HG03571 (cell line): Measurements from ENCODE around the gene RPS6KA2.

ENCODE experiments used
- ATAC-seq: cut with Tn5 transposase; IDR thresholded peaks from one replicate; pipeline ENCODE4 v1.9.1; 2021; ENCODE audit not compliant: unreplicated experiment

Gene RPS6KA2

DNA sequence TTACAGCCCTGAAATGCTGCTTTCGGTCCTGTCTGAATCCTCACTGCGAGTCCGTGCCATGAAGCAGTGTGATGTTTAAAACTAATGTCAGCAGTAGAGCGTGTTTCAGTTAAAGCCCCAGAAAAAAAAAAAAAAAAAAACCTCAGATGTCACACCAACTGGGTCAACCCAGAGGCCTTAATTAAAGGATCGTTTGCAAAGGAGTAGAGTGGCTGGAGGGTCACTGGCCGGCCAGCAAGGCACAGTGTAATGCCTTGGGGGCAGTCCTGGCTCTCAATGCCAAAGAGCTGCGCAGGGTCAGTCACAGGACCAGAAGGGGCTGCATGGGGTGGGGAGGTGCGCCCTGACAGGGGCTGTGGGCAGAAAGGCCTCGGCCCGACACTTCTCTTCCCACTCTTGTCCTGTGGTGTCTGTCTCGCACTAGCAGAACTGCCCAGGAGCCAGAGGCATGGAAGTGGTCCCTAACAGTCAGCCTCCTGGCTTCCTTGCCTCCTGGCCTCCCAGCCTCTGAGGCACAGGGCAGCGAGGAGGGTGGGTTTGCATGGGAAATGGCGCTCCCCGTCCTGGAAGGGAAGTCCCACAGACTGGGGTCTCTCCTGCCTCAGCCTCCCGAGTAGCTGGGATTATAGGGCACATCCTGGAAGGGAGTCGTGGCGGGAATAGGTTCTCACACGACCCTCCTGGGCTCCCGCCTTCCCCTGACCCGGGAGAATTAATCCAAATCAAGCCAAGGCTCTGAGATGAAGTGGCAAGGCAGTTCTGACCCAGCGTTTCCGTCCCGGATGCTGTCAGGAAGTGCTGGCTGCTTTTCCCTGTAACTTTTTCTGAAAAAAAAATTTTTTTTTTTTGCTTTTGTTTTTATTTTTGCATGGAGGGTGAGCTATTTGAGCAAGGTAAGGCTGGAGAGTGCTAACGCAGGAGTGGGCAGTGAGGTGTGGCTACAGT lies 190.6 kb downstream of the RPS6KA2 start:
- ATAC-seq, result no peak

DNA sequence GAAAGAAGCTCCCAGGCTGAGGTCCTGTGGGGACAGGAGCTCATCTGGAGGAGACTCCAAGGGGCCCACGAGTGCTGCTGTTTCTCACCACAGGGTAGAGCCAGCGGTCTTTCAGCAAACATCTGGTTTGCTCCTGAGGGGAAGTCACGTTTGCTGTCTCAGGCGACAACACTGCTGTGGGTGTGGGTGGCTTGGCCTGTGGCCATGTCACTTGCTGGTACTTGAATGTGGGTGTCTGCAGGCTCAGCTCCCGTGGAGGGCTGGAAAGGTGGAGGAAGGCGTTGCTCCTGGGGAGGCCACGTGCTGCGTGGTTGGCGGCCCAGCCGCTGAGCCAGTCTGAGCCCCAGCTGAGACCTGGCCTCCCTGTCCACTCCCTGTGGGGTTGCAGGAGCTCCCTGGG lies 191.5 kb downstream of the RPS6KA2 start:
- ATAC-seq, result no peak

DNA sequence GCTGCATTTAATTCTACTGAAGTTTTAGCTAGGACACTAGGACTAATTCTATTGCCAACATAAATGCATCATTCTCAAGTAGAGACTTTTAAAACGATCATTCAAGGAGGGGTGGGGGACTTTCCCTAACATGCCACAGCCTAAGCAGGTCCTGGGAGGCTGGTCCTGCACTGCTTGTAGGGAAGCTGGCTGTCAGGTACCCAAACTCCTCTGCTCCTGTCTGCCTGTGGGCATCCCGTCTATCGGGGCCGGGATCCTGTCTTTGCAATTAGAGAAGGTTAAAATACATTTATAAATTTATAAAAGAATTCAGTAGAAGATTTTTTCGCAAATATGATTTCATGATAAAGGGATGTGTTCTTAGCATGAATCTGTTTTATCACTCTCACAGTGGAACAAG lies 192.7 kb downstream of the RPS6KA2 start:
- no peak for ATAC-seq

DNA sequence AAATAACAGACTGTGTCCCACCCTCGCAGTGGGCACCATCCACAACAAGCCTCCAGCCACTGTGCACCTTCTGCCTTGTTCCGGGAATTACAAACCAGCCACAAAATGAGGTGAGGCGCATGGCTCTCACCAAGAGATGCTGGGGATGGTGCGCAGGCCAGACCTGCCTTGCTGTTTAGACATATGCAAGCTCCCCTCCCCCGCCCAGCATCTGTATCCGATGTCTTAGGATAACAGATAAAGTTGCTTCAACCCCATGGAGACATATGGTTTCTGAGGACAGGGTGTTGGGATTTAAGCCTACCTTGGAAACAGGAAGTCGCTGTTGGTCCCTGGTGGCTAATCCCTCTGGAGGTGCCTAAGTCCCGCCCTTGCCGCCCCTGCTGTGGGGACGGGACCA lies 194.0 kb downstream of the RPS6KA2 start:
- no peak for ATAC-seq

DNA sequence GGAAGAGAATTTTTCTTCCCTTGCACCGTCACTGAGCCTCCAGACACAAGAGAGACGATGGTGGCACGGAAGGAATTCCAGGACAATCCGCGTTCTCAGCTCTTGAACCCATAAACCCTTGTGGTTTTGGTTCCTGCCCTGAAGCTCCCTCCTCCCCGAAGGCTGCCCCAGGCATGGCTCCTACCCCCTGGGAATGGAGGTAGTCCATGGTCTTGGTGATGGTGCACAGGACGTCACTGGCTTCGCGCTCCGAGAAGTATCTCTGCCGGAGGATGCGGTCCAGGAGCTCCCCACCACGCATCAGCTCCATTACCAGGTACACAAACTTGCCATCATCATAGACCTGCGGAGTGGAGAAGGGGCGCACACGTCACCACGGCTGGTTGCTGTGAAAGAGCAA lies 196.8 kb downstream of the RPS6KA2 start:
- ATAC-seq, result no peak

DNA sequence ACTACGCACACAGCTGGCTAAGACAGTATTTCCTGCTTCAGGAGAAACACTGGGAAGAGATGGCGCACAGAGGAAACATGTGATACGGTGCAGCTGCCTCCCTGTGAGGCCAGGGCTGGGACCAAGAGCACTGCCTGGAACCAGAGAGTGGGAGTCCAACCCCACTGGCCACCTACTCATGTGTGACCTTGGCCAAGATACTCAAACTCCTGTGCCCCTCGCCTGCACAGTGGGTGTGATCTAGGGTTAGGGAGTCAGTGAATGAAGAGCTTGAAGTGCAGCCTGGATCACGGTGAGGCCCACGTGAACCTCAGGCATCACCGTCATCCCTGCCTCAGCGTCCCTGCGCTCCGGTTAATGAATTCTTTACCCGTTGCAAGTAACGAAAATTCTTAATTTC lies 202.6 kb downstream of the RPS6KA2 start:
- no peak for ATAC-seq

DNA sequence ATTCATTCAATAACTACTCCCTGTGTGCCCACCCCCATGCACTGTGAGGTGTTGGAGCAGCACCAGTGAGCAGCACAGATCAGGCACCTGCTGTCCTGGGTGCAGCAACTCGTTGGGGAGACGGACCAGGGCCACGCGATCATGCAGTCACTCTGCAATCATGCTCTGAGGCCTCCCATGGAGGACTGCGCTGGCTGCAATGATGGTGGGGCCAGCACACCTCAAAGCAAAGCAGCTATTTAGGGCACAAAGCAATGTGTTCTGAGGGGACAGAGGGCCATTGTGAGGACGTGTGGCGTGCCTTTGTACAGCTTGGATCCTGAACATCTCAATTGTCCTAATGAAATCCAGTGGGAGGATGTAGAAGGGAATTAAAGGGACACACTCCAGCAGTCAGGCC lies 203.3 kb downstream of the RPS6KA2 start:
- no peak for ATAC-seq

DNA sequence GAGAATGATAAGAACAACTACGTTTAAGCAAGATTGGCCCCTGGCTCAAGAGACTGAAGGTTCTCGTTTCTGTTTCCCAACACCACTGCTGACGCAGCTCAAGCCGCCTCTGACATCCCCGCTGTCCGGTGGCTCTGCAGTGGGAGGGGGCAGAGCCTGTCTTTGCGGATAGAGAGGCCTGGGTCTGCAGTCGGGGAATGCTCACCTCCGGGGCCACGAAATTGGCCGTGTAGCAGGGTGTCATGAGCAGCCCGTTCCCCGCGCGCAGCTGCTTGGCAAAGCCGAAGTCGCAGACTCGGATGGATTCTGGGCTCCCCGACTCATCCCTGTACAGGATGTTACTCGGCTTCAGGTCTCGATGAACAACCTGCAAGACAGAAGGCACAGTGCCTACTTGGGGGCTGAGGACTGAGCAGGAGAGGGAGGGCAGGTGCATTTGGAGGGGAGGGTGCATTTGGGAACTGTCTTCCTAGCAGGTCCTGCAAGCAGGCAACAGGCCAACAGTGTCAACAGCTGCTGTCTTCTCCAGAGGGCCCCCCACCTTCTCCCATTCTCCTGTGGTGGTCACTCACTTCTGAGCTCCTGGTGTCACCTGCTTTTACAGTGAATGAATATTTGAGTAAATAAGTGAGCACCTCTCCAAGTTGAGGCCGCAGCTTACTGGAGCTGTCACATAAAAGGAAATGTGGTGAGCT lies 203.9 kb downstream of the RPS6KA2 start:
- ATAC-seq, result no peak

DNA sequence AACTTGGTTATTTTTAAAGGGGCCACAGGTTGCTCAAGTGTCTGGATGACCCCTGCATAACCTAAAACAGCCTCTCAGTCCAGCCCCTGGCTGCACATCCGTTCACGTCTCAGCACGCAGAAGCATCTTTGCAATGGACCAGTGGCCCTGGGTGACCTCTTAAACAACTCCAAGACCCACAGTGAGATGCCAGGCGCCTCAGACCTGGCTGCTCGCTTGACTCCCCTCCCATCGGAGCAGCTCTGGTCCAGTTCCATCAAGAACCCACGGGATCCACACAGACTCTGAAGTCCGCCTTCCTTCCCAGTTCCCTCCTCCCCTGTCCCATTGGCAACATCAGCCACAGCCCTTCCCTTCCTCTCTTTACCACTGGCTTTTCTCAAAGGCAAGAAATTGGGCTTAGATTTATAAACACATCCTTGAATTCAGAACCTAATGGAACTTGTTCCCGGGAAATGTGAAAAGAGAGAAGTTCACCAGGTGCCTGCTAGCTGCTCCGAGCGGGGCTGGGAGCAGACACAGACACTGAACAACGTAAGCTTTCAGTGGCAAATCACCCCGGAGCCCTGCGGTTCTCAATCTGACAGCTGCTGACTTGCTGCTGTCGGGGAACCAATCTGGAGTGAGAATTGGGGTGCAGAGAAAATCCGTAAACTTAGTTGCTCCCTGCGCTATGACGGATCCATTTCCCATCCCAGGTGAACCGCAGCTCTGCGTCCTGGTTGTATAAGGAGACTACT lies 204.7 kb downstream of the RPS6KA2 start:
- no peak for ATAC-seq

DNA sequence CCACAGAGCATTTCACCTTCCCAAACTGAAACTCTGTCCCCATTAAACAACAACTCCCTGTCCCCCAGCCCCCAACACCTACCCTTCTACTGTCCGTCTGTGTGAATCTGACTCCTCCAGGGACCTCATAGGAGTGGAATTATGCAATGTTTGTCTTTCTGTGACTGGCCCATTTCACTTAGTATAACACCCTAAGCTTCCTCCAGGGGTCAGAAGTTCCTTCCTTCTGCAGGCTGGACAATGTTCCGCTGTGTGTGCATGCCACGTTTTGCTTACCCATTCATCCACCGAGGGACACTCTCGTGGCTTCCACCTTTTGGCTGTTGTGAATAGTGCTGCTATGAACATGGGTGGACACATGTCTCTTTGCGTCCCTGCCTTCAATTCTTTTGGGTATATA lies 206.7 kb downstream of the RPS6KA2 start:
- ATAC-seq, result no peak

DNA sequence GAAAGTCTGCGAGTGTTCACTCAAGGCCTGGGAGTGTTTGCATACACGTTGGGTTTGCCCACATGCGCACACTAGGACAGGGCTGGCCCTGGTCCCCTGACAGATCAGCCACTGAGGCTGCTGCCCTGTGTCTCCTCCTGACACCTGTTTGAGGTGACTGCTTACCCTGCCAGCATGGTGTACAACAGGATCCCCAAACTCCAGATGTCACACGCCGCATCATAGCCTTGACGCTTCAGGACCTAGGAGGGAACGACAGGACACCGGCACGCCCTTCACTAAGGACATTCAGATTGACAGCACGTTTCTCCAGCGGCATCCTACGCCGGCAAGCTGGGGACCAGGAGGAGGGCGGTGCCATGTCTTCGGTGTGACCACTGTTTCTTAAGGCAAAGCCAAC lies 207.3 kb downstream of the RPS6KA2 start:
- no peak for ATAC-seq

DNA sequence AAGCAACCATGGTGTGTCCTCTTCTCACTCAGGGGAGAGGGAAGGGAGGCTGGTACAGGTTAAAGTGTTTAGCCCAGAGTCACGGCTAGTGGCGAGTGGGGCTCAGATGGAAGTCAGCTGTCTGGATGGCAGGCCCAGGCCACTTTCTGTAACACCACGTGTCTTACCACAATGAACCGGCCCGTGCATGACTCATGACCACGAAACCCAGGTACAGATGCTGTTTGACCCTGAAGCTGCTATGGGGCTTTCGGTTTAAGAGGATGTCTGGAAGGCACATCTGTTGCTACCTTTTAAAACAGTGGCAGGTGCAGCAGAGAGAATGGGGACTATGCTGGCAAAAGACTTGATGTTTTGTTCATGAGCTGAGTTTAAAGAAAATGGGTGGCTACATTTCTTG lies 207.8 kb downstream of the RPS6KA2 start:
- peak; percentile 92 for ATAC-seq

DNA sequence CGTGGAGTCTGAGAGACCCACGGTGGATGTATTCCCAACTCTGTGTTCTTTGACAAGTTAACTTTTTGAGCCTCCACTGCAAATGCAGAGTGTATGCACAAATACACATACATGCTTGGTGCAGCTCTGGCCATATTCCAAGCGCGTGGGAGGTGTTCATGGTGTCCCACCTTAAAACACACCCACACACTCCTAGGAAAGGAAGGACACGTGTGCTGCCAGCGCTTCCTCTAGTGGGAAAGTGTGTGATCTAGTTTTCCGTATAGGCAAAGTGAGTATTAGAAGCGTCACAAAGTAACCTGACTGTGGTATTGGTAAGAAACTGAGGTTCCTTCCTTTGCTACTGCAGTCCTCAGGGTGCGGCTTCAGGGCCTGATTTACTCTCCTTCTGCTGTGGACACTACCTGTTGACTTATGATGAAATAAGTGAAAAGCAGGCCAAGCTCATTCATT lies 208.3 kb downstream of the RPS6KA2 start:
- no peak for ATAC-seq

DNA sequence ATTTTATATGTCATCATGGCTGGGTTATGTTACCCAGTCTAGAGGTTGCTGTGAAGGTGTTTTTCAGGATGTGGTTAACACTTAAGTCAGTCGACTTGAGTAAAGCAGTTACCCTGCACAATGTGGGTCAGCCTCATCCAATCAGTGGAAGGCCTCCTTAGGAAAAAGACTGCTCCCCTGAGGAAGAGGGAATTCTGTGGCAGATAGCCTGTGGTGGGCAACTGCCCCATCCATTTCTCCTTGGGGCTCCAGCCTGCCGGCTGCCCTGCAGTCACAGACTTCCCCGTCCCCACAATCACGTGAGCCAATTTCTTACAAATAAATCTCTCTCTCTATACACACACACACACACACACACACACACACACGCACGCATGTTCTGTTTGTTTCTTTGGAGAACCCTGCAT lies 209.8 kb downstream of the RPS6KA2 start:
- ATAC-seq, result no peak

DNA sequence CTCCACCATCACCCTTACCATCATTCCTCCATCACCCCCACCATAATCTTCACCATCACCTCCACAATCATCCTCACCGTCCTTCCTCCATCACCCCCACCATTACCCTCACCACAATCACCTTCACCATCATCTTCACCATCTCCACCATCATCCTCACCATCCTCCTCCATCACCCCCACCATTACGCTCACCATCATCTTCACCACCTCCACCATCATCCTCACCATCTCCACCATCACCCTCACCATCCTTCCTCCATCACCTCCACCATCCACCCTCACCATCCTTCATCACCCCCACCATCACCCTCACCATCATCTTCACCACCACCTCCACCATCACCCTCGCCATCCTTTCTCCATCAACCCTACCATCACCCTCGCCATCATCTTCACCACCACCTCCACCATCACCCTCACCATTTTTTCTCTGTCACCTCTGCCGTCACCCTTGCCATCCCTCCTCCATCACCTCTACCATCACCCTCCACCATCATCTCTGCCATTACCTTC lies 211.2 kb downstream of the RPS6KA2 start:
- ATAC-seq, result no peak

DNA sequence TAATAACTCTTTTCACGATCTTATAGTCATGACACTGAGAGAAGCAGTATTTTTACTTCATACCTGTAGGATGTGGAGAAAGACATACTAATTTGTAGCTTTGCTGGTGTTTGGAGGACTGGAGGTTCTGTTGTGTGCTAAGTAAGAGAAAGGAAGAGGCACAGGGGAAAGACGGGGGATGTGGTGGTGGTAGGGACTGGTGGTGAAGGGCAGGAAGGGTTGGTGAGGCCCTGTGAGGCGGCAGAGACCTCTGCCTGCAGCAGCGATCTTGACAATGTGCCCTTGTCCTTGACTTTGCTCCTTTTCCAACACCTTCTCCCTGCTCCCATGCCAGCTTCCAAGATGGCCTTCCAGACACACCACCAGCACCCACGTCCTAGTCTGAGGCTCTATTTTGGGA lies 211.7 kb downstream of the RPS6KA2 start:
- no peak for ATAC-seq

DNA sequence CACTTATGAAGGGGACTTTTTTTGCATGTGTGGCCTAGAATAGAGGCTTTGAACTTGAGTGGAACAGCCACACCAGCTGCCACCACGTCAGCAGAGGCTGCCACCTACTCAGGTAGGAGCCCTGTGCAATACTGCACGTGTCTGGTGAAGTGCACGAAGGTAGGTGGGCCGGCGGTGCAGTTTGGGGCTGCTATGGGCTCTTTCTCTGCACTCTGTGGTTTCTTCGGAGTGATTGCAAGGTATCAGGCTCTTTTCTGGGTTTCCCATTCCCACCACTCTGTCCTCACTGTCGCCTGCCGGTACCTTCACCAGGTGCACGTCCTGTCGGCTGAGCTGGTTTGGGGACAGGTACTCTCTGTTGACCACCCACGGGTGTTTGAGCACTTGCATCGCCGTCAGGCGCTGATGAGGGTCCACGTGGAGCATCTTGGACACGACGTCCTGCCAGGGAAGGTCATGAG lies 213.5 kb downstream of the RPS6KA2 start:
- ATAC-seq, result no peak

DNA sequence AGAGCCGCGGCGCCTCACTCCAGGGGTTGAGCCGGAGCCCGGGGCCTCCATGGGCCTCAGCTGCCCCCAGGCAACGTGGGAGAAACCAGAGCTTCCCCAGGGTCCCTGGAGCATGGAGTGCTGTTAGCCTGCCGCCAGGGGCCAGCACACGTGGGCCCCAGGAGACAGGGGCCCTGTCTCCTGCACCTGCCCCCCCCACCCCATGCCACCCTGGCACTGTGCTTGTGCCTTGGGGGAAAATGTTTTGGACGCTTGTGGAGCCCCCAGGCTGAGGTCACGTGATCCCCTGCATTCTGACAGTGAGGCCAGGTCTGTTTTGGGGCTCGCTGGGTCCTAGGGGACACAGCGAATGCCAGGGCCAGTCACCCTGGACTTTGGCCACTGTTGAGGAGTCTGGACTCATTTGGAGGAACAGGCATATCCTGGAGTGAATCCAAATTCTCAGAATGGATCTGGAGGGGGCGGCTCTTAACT lies 214.1 kb downstream of the RPS6KA2 start:
- ATAC-seq, result no peak

DNA sequence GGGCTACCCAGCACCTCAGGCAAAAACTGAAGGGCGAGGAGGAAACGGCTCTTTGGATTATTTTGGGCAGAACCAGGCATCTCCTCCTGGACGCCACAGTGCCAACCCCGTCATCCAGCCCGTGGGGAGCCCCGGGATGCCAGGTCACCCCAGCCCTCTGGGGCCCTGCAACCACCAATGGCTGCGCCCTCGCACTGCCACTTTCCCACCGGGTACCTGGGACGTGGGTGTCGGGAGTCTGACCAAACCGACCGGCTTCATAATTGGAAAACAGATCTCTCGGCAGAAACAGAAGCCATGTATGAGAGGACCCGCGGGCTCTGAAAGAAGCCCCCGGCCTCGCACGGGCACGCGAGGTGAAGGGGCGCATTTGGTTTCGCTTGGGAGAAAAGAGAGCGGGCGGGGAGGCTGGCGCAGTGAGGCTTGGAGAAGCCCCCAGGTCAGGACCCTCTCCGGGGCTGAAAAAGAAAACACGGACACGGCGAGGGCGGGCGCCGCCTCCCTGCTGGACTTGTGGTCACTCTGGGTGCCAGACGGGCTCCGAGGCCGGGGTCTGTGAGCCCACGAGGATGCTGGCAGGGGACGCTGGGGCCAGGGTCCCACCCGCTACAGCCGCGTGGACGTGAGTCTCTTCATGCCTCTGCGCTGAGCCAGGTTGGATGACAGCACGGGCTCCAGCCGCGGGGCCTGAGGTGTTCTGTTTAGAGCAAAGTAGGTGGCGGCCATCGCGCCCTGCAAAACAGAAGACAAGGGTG lies 214.7 kb downstream of the RPS6KA2 start:
- no peak for ATAC-seq

DNA sequence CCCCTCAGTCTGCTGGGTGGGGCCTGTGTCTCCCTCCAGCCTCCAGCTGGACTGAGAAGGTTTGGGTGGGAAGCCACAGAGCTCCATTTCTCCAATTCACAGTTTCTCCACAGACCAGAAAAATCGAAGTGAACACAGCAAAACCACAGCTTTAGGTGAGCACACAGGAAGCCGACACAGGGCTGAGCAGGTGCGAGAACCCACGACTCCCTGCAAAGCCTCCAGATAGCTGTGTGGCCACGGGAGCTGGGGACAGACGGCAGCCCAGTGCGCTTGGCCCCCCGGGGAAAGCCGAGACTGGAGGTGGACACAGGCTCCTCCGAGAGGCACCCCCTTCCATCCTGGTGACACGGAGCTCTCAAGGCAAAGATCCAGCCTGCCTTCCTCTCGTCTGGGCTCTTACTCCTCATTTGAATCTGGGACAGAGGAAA lies 215.3 kb downstream of the RPS6KA2 start:
- no peak for ATAC-seq
